Measurements from ENCODE around the gene GPR160.

DNA sequence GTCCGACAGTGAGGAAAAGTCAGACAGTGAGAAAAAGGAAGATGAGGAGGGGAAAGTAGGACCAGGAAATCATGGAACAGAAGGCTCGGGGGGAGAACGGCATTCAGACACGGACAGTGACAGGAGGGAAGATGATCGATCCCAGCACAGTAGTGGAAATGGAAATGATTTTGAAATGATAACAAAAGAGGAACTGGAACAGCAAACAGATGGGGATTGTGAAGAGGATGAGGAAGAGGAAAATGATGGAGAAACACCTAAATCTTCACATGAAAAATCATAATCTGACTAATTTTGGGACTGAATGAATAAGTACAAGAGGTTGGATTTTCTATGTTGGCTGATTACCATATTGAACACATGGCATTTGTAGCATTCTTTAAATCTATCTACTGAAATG, 45.0 kb upstream of the GPR160 start:
- TF ChIP-seq, protein P1, sequence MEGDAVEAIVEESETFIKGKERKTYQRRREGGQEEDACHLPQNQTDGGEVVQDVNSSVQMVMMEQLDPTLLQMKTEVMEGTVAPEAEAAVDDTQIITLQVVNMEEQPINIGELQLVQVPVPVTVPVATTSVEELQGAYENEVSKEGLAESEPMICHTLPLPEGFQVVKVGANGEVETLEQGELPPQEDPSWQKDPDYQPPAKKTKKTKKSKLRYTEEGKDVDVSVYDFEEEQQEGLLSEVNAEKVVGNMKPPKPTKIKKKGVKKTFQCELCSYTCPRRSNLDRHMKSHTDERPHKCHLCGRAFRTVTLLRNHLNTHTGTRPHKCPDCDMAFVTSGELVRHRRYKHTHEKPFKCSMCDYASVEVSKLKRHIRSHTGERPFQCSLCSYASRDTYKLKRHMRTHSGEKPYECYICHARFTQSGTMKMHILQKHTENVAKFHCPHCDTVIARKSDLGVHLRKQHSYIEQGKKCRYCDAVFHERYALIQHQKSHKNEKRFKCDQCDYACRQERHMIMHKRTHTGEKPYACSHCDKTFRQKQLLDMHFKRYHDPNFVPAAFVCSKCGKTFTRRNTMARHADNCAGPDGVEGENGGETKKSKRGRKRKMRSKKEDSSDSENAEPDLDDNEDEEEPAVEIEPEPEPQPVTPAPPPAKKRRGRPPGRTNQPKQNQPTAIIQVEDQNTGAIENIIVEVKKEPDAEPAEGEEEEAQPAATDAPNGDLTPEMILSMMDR (IDR thresholded peaks at IDR 0.05 in 4 of 5, conservative IDR thresholded peaks at IDR 0.05 in 1 of 5), result no peak
- TF ChIP-seq POLR2A (IDR thresholded peaks at IDR 0.05), result no peak
